GM23338 (cell line): ENCODE results near the gene JMY.

Experiments used
- CTCF ChIP-seq, 2 experiments: fragments of 200-600 bp in 1 of 2; sonication (generic) in 1 of 2; conservative IDR thresholded peaks; 2 replicates each; pipeline versions ENCODE4 v1.5.1 to v1.6.1; 2016 to 2017; ENCODE audit warnings: antibody characterized with exemption in 2 of 2, low read depth in 2 of 2, mild to moderate bottlenecking in 2 of 2, moderate library complexity in 1 of 2
- ZNF114 ChIP-seq: fragments of 250-450 bp; sonication (Bioruptor Pico); IDR thresholded peaks from 2 replicates; pipeline ENCODE4 v1.5.0; 2020; ENCODE audit warnings: mild to moderate bottlenecking, moderate library complexity
- TF ChIP-seq, protein P1 (sequence below): IDR thresholded peaks from one replicate; pipeline ENCODE4 v1.6.1; 2018; ENCODE audit warnings: antibody characterized with exemption; ENCODE audit not compliant: unreplicated experiment

- TF ChIP-seq, protein P1, sequence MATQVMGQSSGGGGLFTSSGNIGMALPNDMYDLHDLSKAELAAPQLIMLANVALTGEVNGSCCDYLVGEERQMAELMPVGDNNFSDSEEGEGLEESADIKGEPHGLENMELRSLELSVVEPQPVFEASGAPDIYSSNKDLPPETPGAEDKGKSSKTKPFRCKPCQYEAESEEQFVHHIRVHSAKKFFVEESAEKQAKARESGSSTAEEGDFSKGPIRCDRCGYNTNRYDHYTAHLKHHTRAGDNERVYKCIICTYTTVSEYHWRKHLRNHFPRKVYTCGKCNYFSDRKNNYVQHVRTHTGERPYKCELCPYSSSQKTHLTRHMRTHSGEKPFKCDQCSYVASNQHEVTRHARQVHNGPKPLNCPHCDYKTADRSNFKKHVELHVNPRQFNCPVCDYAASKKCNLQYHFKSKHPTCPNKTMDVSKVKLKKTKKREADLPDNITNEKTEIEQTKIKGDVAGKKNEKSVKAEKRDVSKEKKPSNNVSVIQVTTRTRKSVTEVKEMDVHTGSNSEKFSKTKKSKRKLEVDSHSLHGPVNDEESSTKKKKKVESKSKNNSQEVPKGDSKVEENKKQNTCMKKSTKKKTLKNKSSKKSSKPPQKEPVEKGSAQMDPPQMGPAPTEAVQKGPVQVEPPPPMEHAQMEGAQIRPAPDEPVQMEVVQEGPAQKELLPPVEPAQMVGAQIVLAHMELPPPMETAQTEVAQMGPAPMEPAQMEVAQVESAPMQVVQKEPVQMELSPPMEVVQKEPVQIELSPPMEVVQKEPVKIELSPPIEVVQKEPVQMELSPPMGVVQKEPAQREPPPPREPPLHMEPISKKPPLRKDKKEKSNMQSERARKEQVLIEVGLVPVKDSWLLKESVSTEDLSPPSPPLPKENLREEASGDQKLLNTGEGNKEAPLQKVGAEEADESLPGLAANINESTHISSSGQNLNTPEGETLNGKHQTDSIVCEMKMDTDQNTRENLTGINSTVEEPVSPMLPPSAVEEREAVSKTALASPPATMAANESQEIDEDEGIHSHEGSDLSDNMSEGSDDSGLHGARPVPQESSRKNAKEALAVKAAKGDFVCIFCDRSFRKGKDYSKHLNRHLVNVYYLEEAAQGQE = no peak
- TF ChIP-seq CTCF (conservative IDR thresholded peaks at IDR 0.05; ENCODE audit: low read depth in 2 of 2) (no peak), ZNF114 (CRISPR knock-in tag) (no peak)
Observed at GRCh38 chr5:79287380-79287779, 51.4 kb downstream of the JMY start.
